ENCODE data around the gene BMP7.

BMP7 gene

DNA sequence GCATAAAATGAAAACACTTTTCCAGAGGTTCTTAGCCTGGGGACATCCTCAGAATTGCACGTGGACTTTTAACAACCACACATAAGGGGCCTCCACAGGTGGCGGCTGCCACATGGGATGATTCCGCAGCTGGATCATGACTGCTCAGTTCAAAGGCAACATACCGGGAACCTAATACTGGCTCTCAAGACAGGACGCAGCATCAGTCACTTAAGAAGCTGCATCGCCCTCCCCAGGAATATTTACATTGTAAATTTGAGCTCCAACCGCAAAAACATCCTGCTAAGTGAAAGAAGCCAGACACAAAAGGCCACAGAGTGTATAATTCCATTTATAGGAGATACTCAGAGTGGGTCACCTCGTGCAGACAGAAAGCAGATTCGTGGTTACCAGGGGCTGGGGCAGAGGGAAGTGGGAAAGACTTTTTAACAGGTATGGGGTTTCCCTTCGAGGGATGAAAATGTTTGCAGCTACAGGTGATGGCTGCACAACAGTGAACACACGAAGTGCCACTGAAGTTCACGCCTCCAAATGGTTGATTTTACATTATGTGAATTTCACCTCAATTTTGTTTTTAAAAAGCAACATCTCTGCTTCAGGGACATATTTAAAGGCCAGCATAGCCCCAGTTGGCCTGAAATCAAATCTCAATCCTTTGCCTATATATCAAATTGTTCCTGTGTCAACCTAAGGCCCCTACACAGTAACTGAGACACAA, 141.5 kb downstream of the BMP7 start (continued):
- TF ChIP-seq ZNF610 (tag by site-specific recombination; IDR thresholded peaks at IDR 0.05; ENCODE audit: borderline replicate concordance) (no peak), ZNF544 (tag by site-specific recombination; IDR thresholded peaks at IDR 0.05) (no peak), SCRT2 (tag by site-specific recombination; IDR thresholded peaks at IDR 0.05) (peak; percentile 76), SP2 (tag by site-specific recombination; IDR thresholded peaks at IDR 0.05) (no peak), ZNF501 (tag by site-specific recombination; IDR thresholded peaks at IDR 0.05) (no peak), ZNF510 (tag by site-specific recombination; IDR thresholded peaks at IDR 0.05; ENCODE audit: insufficient replicate concordance) (no peak), ZNF701 (tag by site-specific recombination; IDR thresholded peaks at IDR 0.05) (no peak), ZNF292 (tag by site-specific recombination; IDR thresholded peaks at IDR 0.05; ENCODE audit: borderline replicate concordance, low read depth) (no peak), ZNF629 (tag by site-specific recombination; IDR thresholded peaks at IDR 0.05) (no peak), ZNF473 (tag by site-specific recombination; IDR thresholded peaks at IDR 0.05) (no peak), SP3 (tag by site-specific recombination; IDR thresholded peaks at IDR 0.05) (no peak), ZBTB48 (tag by site-specific recombination; IDR thresholded peaks at IDR 0.05) (no peak), ZNF670 (tag by site-specific recombination; IDR thresholded peaks at IDR 0.05; ENCODE audit: low read depth) (no peak), YY2 (tag by site-specific recombination; IDR thresholded peaks at IDR 0.05) (no peak), GLIS1 (tag by site-specific recombination; IDR thresholded peaks at IDR 0.05) (peak; percentile 97), ZNF391 (tag by site-specific recombination; IDR thresholded peaks at IDR 0.05; ENCODE audit: borderline replicate concordance, low read depth) (no peak), PRDM1 (tag by site-specific recombination; IDR thresholded peaks at IDR 0.05) (no peak)
- TF ChIP-seq, protein P1, sequence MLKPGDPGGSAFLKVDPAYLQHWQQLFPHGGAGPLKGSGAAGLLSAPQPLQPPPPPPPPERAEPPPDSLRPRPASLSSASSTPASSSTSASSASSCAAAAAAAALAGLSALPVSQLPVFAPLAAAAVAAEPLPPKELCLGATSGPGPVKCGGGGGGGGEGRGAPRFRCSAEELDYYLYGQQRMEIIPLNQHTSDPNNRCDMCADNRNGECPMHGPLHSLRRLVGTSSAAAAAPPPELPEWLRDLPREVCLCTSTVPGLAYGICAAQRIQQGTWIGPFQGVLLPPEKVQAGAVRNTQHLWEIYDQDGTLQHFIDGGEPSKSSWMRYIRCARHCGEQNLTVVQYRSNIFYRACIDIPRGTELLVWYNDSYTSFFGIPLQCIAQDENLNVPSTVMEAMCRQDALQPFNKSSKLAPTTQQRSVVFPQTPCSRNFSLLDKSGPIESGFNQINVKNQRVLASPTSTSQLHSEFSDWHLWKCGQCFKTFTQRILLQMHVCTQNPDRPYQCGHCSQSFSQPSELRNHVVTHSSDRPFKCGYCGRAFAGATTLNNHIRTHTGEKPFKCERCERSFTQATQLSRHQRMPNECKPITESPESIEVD (tag by site-specific recombination; IDR thresholded peaks at IDR 0.05): peak; percentile 50
- TF ChIP-seq, protein P2, sequence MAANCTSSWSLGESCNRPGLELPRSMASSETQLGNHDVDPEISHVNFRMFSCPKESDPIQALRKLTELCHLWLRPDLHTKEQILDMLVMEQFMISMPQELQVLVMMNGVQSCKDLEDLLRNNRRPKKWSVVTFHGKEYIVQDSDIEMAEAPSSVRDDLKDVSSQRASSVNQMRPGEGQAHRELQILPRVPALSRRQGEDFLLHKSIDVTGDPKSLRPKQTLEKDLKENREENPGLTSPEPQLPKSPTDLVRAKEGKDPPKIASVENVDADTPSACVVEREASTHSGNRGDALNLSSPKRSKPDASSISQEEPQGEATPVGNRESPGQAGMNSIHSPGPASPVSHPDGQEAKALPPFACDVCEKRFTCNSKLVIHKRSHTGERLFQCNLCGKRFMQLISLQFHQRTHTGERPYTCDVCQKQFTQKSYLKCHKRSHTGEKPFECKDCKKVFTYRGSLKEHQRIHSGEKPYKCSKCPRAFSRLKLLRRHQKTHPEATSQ (tag by site-specific recombination; IDR thresholded peaks at IDR 0.05): no peak
- TF ChIP-seq, protein P3, sequence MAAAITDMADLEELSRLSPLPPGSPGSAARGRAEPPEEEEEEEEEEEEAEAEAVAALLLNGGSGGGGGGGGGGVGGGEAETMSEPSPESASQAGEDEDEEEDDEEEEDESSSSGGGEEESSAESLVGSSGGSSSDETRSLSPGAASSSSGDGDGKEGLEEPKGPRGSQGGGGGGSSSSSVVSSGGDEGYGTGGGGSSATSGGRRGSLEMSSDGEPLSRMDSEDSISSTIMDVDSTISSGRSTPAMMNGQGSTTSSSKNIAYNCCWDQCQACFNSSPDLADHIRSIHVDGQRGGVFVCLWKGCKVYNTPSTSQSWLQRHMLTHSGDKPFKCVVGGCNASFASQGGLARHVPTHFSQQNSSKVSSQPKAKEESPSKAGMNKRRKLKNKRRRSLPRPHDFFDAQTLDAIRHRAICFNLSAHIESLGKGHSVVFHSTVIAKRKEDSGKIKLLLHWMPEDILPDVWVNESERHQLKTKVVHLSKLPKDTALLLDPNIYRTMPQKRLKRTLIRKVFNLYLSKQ (tag by site-specific recombination; IDR thresholded peaks at IDR 0.05; ENCODE audit: borderline replicate concordance): no peak
- TF ChIP-seq, protein P4, sequence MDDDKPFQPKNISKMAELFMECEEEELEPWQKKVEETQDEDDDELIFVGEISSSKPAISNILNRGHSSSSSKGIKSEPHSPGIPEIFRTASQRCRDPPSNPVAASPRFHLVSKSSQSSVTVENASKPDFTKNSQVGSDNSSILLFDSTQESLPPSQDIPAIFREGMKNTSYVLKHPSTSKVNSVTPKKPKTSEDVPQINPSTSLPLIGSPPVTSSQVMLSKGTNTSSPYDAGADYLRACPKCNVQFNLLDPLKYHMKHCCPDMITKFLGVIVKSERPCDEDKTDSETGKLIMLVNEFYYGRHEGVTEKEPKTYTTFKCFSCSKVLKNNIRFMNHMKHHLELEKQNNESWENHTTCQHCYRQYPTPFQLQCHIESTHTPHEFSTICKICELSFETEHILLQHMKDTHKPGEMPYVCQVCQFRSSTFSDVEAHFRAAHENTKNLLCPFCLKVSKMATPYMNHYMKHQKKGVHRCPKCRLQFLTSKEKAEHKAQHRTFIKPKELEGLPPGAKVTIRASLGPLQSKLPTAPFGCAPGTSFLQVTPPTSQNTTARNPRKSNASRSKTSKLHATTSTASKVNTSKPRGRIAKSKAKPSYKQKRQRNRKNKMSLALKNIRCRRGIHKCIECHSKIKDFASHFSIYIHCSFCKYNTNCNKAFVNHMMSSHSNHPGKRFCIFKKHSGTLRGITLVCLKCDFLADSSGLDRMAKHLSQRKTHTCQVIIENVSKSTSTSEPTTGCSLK (tag by site-specific recombination; IDR thresholded peaks at IDR 0.05): no peak
- TF ChIP-seq, protein P5, sequence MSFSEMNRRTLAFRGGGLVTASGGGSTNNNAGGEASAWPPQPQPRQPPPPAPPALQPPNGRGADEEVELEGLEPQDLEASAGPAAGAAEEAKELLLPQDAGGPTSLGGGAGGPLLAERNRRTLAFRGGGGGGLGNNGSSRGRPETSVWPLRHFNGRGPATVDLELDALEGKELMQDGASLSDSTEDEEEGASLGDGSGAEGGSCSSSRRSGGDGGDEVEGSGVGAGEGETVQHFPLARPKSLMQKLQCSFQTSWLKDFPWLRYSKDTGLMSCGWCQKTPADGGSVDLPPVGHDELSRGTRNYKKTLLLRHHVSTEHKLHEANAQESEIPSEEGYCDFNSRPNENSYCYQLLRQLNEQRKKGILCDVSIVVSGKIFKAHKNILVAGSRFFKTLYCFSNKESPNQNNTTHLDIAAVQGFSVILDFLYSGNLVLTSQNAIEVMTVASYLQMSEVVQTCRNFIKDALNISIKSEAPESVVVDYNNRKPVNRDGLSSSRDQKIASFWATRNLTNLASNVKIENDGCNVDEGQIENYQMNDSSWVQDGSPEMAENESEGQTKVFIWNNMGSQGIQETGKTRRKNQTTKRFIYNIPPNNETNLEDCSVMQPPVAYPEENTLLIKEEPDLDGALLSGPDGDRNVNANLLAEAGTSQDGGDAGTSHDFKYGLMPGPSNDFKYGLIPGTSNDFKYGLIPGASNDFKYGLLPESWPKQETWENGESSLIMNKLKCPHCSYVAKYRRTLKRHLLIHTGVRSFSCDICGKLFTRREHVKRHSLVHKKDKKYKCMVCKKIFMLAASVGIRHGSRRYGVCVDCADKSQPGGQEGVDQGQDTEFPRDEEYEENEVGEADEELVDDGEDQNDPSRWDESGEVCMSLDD (tag by site-specific recombination; IDR thresholded peaks at IDR 0.05): no peak
- TF ChIP-seq, protein P6, sequence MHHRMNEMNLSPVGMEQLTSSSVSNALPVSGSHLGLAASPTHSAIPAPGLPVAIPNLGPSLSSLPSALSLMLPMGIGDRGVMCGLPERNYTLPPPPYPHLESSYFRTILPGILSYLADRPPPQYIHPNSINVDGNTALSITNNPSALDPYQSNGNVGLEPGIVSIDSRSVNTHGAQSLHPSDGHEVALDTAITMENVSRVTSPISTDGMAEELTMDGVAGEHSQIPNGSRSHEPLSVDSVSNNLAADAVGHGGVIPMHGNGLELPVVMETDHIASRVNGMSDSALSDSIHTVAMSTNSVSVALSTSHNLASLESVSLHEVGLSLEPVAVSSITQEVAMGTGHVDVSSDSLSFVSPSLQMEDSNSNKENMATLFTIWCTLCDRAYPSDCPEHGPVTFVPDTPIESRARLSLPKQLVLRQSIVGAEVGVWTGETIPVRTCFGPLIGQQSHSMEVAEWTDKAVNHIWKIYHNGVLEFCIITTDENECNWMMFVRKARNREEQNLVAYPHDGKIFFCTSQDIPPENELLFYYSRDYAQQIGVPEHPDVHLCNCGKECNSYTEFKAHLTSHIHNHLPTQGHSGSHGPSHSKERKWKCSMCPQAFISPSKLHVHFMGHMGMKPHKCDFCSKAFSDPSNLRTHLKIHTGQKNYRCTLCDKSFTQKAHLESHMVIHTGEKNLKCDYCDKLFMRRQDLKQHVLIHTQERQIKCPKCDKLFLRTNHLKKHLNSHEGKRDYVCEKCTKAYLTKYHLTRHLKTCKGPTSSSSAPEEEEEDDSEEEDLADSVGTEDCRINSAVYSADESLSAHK (tag by site-specific recombination; IDR thresholded peaks at IDR 0.05): 0 out of 2 replicates have a peak, but pooled peaks have one; percentile 42
- TF ChIP-seq, protein P7, sequence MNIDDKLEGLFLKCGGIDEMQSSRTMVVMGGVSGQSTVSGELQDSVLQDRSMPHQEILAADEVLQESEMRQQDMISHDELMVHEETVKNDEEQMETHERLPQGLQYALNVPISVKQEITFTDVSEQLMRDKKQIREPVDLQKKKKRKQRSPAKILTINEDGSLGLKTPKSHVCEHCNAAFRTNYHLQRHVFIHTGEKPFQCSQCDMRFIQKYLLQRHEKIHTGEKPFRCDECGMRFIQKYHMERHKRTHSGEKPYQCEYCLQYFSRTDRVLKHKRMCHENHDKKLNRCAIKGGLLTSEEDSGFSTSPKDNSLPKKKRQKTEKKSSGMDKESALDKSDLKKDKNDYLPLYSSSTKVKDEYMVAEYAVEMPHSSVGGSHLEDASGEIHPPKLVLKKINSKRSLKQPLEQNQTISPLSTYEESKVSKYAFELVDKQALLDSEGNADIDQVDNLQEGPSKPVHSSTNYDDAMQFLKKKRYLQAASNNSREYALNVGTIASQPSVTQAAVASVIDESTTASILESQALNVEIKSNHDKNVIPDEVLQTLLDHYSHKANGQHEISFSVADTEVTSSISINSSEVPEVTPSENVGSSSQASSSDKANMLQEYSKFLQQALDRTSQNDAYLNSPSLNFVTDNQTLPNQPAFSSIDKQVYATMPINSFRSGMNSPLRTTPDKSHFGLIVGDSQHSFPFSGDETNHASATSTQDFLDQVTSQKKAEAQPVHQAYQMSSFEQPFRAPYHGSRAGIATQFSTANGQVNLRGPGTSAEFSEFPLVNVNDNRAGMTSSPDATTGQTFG (tag by site-specific recombination; IDR thresholded peaks at IDR 0.05; ENCODE audit: borderline replicate concordance): no peak
